SIG-M5 treated with dmso at 0.1 percent for 504 hours (cell line): Measurements from ENCODE around the gene AHRR.

Source experiments
- DNase-seq: peaks from one replicate; lab custom pipeline; 2025; ENCODE audit not compliant: unreplicated experiment; lab: John Stamatoyannopoulos, UW

Gene AHRR

GRCh38 chr5:318931-319601 lies 2.4 kb upstream of the AHRR start:
- no peak for DNase-seq

- no peak for DNase-seq
These were observed 837 bp upstream of the AHRR start for GRCh38 chr5:320524-321229.

- no peak for DNase-seq
These were observed 275 bp downstream of the AHRR start for GRCh38 chr5:321726-322251.

GRCh38 chr5:322281-322941 lies 897 bp downstream of the AHRR start:
- no peak for DNase-seq

GRCh38 chr5:322942-323879 lies 1.7 kb downstream of the AHRR start:
- DNase-seq = no peak

GRCh38 chr5:324736-325612 lies 3.5 kb downstream of the AHRR start:
- DNase-seq = no peak

- DNase-seq = no peak
These were observed 4.6 kb downstream of the AHRR start for GRCh38 chr5:326109-326508.

- no peak for DNase-seq
These were observed 7.7 kb downstream of the AHRR start for GRCh38 chr5:329121-329735.

- DNase-seq = no peak
These were observed 8.3 kb downstream of the AHRR start for GRCh38 chr5:329768-330167.

- no peak for DNase-seq
These were observed 11.3 kb downstream of the AHRR start for GRCh38 chr5:332843-333242.

- no peak for DNase-seq
These were observed 12.4 kb downstream of the AHRR start for GRCh38 chr5:333945-334344.

- DNase-seq = no peak
These were observed 13.6 kb downstream of the AHRR start for GRCh38 chr5:334903-335739.

GRCh38 chr5:335740-336038 lies 14.2 kb downstream of the AHRR start:
- no peak for DNase-seq

GRCh38 chr5:337563-338130 lies 16.1 kb downstream of the AHRR start:
- peak; percentile 35 for DNase-seq

- DNase-seq = no peak
These were observed 21.3 kb downstream of the AHRR start for GRCh38 chr5:342501-343460.

GRCh38 chr5:343461-344401 lies 22.2 kb downstream of the AHRR start:
- no peak for DNase-seq
